ENCODE results near the gene LRR1.
"Not testable (repeated sequence)": the region's sequence is repeated elsewhere in the genome, so short reads cannot be mapped to it uniquely, and the experiment has no call there.

Gene LRR1

DNA sequence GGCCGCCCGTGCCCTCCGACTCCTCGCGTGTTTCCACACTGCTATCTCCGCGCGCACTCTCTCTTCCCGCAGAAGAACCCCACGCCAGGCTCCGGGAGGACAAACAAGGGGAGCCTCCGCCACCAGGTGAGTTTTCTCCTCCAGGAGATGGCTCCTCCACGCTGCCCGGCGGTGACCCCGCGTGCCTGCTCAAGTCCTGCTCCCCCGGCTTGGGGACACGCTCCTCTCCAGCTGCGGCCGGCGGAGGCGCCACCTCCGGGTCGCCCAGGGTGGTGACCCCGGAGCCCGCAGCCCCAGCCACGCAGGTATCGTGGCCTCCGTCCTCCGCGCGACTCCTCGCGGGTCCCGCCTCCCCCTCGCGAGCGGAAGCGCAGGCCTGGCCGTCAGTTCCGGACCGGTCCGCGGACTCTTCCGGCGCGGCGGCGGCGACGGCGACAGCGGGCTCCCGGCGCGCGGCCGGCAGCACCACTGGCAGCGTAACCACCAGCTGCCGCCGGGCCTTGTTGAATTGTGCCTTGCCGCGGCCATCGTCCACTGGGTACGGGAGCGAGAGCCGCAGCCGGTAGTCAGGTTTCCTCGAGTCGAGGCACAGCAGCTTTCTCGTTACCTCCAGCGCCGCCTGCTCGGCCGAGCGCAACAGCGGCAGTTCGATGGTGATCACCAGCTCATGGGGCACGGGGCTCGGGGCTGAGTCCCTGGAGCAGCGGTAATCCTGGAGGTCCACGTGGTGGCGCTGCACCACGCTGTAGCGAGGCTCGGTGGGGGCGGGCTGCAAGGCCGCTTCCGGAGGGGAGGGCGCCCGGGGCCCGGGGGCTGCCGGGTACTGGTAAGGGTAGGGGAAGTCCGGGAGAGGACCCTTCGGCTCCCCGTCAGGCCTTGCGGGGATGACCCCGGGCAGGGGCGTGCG is 35.2 kb downstream of the LRR1 start:
- peak; percentile 94 for DNase-seq

DNA sequence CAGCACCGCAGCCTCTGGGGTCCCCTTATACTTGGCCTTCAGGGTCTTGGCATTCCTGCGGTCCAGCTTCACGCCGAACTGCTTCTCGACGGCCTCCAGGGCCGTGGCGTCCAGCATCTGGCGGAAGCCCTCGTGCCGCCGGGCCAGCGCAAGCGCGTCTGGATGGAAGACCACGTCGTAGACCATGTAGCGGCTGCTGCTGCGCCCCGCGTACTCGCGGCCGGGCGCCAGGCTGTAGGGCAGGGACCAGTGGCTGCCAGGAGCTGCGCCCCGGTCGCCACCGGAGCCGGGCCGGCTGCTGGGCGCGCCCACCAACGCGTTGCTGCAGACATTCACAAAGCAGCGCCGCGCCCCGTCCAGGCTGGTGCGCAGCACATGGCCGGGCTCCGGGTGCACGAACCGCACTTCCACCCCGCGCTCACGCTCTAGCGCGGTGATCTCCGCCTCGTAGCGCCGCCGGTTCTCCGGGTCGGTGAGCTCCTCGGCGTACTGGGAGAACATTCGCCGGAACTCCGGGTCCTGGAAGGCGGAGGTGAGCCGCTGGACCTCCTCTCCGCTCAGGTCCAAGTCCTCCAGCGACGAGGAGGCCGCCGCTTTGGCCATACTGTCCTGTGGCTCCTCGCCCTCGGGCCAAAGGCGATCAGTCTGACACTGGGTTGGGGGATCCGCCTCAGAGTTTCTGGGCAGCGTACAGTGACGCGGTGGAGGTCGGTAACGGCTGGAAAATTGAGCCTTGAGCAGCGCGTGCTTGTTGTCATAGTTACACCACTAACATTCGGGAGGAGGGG is 36.0 kb downstream of the LRR1 start, which contains the start of gene DNAAF2:
Gene DNAAF2, minus strand, starts transcription at position 698 of the 788 bp plus-strand sequence. Its CDS starts 95 bp downstream, at position 603.
- DNase-seq = peak; percentile 81

DNA sequence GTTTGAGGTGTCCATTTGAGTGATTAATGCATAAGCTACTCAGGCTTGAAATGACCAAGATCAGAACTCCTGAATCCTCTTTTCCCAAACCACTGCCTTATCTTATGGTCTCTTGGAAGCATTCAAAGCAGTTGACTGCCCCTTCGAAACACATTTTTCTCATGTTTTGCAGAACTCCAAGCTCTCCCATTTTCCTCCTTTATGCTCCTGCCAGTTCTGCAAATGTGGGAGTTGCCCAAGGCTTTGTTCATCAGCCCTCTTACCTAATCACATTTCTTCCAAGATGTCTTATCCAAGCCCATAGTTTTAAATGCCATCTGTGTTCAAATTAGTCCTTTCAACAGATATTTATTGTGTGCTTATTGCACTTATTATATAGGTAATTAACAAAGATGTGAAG is 38.1 kb downstream of the LRR1 start:
- no peak for DNase-seq

DNA sequence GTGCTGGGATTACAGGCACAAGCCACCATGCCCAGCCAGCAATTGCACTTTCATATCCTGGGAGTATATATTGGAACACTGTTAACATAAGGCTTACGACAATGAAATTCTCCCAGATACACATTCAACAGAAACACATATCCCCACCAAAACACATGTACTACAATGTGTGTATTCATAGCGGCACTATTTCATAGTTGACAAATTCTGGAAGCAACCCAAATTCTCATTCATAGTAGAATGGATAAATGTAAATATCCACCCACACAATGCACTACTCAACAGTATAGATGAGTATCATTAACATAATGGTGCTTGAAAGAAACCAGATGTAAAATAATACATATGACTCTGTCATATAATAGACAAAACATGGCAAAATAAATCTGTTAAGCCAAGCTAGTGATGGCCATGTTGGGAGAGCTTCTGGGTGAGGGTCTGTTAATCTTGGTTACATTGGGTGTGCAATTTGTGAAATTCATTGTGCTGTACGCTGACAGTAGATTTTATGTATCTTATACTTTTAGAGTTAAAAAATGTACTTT is 38.9 kb downstream of the LRR1 start:
- no peak for DNase-seq

DNA sequence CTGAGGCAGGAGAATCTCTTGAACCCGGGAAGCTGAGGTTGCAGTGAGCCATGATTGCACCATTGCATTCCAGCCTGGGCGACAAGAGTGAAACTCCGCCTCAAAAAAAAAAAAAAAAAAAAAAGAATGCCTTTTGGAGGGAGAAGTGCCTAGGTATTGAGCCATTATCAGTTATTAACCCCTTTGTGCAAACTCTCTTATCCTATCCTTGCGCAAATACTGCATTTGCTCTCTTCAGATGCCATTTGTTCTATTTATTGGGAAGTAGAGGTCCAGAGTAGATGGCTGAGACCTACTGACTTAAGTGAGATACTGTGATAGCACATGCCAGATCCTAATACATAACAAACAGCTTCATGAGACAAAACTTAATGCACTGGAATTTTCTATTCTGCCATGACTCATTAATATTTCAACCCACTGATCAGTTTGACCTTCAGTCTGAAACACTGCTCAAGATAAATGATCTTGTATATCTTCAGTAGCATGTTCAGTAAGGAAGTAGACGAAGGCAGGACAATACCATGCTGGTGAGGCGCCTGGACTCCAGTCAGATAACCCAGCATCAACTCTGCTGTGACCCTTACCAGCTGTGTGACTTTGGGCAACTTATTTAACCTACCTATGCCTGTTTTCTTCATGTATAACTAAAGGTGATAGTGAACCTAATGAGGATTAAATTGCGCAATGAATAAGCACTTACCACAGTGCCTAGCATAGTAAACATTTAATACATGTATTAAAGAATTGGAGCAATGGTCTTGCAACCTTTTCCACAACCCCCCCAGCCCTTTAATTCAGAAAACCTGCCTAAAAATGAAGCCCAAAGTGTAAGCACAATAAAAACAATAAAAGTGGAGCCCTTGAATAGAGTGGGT is 42.0 kb downstream of the LRR1 start:
- no peak for DNase-seq

DNA sequence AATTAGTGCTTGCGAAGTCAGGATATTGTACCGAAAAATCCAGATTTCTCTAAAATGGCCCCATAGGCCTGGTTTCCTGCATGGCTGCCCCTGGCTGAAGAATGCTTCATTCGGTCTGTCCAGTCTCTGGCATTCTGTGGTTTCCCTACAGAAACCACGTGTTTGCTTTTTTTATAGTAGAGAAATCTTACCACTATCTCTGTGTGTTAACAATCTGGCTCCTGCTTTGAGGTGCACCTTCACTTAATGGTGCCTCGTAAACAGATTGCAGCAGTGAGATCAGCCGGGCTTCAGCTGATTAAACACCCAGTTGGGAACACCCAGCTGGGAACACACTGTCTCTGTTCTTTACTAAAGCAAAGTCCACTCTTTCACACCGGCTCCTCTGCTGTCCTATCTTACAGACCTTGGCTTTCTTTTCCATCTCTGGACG is 43.0 kb downstream of the LRR1 start:
- no peak for DNase-seq

DNA sequence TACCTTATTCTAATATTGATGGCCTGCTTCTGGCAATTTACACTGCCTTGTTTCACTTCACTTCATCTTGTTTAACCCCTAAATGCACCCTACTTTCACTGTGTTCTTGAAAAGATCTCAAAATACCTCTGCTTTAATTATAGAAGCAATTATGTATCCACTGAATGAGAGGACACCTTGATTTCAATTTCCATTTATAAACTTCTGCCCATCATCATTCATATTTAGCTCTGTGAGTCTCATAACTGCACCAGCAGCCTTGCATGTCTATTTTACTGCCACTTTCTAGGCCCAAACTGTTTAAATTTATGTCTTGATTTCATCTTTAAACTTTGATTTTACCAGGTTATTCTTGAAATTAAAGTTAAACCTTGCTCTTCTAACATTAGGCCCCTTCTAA is 43.4 kb downstream of the LRR1 start:
- no peak for DNase-seq

DNA sequence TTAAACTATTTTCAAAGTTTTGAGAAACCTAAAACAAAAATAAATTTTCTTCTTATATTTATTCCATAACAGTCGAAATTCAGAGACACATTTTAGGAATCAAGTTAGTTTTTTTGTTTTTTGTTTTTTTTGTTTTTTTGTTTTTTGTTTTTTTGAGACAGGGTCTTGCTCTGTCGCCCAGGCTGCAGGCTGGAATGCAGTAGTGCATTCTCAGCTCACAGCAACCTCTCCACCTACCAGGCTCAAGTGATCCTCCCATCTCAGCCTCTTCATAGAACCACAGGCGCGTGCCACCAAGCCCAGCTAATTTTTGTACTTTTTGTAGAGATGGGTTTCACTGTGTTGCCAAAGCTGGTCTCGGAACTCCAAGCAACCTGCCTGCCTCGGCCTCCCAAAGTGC is 54.8 kb downstream of the LRR1 start:
- no peak for DNase-seq

DNA sequence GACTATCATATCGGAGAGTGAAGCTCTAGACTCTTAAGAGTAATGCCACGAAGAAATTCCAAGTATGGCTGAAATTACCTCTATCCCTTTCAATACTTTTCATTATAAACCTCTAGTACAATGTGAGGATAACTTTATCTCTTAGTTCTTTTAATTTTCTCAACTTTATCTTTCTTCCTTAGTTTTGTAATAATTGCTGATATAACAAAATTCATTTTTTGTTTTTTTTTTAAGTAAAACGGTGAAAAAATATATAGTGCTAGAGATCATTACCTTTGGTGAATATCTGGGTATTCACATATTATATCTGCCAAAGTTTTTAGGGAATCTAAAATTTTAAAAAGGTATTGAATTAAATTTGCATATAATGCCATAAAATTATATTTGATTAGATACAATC is 55.8 kb downstream of the LRR1 start:
- no peak for DNase-seq

DNA sequence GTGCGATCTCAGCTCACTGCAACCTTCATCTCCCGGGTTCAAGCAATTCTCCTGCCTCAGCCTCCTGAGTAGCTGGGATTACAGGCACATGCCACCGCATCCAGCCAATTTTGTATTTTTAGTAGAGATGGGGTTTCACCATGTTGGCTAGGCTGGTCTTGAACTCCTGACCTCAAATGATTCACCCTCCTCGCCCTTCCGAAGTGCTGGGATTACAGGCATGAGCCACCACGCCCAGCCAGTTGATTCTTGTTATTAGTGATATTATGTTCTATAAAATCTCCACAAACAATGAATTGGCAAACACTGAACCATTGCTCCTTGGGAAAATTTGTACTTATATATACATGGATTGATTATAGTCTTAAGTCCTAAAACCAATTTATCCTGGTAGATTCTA is 58.8 kb downstream of the LRR1 start:
- DNase-seq = not testable (repeated sequence)

DNA sequence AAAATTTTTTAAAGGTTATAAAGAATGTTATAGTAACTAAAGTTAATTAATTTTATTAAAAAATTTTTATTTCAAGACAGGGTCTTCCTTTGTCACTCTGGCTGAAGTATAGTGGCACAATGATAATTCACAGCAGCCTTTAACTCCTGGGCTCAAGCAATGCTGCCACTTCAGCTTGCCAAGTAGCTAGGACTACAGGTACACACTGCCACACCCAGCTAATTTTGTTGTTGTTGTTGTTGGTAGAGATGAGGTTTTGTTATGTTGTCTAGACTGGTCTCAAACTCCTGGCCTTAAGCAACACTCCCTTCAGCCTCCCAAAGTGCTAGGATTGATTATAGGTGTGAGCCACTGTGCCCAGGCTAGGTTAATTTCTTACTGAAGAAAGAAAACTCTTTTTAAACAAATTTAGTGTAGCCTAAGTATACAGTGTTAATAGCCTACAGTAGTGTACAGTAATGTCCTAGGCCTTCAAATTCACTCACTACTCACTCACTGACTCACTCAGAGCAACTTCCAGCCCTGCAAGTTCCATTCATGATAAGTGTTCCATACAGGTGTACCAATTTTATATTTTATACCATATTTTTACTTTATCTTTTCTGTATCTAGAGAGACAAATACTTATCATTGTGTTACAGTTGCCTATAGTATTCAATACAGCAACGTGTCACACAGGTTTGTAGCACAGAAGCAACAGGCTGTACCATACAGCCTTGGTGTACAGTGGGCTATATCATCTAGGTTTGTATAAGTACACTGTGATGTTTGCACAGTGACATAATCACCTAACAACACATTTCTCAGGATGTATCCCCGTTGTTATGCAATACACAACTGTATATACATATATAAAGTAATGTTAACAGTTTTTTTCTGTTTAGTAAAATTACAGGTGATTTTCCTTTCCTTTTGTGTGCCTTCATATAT is 61.1 kb downstream of the LRR1 start:
- DNase-seq = no peak

All from central memory CD4-positive, alpha-beta T cell (primary cell).